Amniotic epithelial cell (primary cell): ENCODE data around the gene RTN4.
A peak's percentile ranks its signal among the peaks of the same experiment; 100 is the strongest.
"Not testable (repeated sequence)": the region's sequence is repeated elsewhere in the genome, so short reads cannot be mapped to it uniquely, and the experiment has no call there.

Experiments
- DNase-seq: peaks from one replicate; pipeline ENCODE4 v3.0.0-alpha.2; 2010; ENCODE audit warnings: low read depth

RTN4 gene

DNA sequence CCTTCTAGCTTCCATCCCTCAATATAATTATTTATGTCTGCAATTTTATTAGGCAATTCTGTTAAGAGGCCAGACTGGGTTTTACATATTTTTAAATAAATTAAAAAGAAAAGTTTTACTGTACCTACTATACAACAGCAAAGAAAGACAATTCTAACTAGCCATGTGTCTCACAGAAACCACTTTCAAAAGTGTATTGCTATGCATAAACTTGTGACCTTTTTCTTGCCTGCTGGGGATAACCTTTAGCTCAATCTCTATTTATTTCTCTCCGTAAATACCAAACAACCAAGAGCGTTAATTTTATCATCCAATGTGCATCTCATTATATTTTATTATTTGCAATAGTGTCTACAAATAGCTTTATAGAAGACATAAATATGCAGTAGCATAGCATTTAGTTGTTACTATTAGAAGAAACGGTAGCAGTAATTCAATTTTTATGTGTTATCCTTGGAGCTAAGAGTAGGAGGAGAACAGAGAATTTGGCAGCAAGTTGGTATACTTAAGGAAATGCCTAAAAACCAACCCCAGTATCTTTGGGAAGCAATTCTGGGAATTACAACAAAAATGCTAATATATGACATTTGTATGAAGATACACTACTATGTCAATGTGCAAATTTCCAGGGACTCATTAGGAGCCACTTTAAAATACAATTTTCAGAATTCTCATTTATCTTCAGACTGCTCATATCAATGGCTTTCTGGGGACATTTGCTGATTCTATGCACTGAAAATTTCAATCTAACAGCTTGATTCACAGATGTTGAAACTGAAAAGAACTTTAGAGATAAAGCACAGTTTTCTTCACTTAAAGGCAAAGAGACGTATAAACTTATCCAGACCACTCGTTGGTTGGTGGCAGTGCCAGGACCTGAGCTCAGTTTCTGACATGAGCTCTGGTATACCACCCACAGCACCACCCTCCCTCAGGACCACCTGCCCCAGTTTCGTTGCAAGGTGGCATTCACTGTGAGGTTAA is 23.0 kb upstream of the RTN4 start:
- DNase-seq: no peak

DNA sequence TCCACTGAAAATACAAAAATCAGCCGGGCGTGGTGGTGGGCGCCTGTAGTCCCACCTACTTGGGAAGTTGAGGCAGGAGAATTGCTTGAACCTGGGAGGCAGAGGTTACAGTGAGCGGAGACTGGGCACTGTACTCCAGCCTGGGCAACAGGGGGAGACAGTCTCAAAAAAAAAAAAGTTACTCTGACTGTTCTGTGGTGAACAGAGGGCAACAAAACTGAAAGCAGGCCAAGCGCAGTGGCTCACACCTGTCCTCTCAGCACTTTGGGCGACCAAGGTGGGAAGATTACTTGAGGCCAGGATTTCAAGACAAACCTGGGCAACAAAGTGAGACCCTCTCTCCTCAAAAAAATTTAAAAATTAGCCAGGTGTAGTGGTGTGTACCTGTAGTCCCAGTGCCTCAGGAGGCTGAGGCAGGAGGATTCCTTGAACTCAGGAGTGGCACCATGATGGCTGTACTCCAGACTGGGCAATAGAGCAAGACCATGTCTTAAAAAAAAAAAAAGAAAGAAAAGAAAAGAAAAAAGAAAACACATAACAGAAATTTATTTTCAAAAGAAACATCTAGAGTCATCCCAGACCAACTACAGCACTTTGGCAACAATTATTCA is 13.6 kb upstream of the RTN4 start:
- DNase-seq: no peak

DNA sequence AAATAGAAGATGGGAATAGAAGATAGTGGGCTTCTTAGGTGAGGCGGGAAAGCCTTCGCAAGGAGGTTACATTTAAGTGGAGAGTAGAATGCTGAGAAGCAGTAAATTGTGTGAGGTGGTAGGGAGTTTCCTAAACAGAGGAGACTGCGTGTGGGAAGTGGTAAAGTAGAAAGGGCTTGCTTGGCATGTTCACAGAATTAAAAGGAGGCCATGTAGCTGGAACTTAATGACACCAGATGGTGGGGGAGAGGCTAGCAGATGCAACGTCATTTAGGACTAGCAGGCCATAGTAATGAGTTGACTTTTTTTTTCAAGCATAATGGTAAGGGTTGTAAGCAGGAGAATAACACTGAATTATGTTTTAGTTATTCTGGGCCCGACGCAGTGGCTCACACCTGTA is 13.0 kb upstream of the RTN4 start:
- DNase-seq: no peak

- no peak for DNase-seq
Measured at GRCh38 chr2:55062754-55063153, 12.5 kb upstream of the RTN4 start.

DNA sequence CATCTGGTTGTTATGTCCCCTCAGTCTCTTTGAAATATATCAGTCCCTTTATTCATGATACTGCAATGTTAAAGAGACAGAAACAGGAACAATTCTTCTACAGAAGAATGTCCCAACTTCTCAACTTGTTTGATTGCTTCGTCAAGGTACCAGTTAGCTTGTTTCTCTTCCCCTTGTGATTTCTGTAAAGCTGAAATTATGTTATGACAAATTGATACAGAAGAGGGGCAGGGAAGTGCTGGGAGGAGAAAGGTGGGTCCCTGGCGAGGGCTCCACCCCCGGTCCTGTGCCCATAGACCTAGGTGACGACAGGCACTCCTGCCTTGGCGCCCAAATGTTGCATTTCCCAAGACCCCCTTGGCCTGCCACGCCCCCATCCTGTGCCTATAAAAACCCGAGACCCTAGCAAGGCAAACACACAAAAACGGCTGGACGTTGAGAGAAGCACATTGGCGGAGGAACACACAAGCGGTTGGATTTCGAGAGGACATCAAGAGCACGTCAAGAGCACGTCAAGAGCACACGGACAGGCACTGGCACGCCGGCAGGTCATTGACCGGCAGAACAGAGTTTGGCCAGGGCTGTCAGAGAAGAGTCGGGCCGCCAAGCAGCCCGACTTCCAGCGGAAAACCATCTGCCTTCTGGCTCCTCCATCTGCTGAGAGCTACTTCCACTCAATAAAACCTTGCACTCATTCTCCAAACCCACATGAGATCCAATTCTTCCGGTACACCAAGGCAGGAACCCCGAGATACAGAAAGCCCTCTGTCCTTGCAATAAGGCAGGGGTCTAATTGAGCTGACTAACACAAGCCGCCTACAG is 11.5 kb upstream of the RTN4 start:
- no peak for DNase-seq

DNA sequence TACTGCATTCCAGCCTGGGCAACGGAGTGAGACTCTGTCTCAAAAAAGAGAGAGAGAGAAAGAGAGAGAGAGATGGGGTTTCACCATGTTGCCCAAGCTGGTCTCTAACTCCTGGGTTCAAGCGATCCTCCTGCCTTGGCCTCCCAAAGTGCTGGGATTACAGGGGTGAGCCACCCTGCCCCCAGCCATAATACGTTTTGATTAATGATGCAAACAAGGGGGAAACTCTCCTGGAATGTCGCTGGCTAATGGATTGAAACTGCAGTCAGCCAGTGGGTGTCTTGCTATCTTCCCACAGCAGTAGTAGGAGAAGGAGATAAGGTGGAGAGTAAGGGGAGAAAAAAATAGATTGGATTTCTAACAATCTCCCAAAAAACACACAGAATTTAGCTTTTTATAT is 9.5 kb upstream of the RTN4 start:
- no peak for DNase-seq

DNA sequence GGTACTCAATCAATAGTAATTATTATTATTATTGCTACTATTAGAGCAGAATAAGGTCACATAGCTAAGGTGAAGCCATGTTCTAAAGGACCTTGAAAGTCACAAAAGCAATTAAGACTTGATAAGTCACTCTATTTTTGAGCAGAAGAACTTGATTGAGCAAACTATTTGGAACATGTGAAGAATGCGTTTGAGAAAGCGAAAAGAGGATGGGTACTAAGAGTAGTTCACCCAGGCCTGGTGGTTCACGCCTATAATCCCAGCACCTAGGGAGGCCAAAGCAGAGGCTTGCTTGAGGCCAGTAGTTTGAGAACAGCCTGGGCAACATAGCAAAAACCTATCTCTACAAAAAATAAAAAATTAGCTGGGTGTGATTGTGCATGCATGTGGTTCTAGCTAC is 7.2 kb upstream of the RTN4 start:
- DNase-seq: no peak

DNA sequence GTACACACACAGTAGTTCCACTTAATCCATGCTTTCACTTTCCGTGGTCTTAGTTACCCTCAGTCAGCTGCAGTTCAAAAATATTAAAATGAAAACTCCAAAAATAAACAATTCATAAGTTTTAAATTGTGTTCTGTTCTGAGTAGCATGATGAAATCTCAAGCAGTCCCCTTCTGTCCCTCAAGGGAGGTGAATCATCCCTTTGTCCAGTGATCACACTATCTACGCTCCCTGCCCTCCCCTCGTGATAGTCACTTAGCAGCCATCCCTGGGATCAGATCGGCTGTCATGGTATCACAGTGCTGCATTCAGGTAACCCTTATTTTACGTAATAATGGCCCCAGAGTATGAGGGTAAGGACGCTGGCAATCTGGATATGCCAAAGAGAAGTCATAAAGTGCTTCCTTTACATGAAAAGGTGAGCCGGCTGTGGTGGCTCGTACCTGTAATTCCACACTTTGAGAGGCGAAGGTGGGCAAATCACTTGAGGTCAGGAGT is 5.8 kb upstream of the RTN4 start:
- DNase-seq: no peak

DNA sequence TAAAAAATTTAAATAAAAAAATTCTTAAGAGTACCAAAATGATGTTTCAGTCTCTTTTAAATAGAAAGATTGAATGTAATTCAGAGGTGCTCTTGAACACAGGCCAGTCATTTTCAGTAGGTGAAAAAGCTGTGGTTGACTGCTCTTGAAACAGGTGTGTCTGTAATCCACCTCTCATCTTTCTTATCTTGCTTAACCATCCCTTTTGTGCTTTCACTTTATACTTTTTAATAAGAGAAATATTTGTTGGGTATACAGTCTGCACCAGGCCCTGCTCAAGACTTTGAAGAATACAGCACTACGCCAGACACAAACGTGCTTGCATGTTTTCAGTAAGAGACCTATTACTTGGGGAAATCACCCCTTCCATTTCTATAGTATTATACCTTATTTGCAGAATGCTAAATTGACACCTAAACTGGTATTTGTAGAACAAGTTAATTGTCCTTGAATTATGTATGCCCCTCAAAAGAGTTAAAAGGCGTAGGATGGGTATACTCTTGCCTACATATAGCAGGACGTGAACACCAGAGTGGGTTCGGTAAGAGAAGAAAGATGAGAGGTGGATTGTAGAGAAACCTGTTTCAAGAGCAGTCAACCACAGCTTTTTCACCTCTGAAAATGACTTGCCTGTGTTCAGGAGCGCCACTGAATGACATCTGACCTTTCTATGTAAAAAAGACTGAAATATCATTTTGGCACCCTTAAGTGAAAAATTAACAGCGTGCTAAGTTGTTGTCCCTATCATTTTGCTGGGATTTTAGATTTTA is 4.0 kb upstream of the RTN4 start:
- DNase-seq: no peak

- not testable (repeated sequence) for DNase-seq
Measured at GRCh38 chr2:55053225-55053624, 3.0 kb upstream of the RTN4 start.

DNA sequence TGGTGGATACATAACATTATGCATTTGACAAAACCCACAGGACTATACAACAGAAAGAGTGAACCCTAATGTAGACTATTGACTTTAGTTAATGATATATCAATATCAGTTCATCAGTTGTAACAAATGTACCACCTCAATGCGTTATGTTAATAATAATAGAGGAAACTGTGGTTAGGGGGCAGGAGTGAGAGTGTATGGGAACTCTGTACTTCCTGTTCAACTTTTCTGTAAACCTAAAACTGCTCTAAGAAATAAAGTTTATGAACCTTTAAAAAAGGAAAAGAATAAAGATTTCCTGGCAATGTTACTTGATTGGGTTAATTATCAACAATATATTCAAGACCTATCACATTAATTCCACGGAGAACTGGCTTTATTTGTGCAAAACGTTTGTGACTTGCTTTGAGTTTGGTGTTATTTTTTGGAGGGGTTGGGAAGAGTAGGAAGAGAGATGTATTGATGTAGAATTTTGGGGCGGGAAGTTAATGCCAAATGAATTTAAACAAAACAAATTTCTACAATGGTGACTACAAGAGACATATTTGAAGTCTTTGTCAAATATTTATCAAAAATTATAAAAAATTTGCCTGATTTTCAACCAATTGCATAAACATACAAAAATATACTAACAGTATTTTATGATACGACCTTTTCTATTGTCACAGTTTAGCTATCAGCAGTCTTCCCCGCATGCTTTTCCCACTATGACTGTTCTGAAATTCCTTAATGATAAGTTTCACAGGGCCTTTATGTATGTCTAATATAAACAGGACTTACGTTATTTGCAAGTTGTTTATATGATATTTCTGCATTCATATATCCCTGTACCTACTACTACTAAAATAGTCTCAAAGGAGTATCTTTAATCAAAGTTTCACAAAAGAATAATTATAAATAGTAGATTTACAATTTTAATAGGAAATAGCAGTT is 2.1 kb upstream of the RTN4 start:
- peak; percentile 24 for DNase-seq

DNA sequence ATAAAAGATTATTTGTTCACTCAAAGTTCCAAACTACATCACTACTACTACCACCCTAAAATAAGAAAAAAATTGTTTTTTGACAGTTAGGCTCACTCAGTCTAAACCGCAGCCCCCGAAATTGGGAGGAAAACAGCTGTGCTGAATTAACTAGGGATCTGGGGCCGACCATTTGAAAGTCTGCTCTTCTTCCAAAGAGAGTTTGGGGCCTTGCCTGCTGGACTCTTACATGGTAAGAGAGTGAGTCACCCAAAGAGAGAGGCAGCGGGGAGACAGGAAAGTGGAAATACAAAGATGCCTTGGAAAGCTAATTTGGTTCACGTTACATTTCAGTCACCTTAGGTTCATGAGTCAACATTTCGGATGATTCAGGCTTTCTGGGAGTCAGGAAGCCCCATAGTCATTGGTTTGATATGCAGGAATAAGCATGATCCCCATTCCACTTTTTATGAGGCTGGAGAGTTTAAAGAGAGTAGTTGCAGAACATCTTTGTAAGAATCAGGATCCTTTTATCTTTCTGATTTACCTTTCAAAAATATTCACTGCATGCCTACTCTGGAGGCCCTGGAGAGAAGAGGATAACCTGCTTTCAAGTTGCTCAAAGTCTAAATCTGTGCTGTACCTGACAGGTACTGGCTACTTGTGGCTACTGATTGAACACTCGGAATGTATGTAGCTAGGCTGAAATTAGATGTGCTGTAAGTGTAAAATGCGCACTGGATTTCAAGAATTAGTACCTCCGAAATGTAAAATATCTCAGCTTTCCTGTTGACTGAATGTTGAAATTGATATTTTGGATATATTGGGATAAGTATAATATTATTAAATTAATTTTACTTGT is 995 bp upstream of the RTN4 start:
- DNase-seq: peak; percentile 98

DNA sequence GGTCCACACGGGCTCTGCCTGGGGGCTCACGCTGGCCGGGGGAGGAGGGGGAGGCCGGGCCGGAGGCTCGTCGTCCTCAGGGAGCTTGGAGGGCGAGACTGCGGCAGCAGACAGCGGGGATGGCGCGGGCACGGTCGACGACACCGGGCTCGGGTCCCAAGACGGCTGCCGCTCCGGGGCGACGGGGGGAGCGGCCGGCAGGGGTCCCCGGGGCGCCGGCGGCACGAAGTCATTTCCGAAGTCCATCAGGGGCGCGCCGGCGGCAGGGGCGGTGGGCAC is 491 bp downstream of the RTN4 start:
- DNase-seq: no peak

- DNase-seq: peak; percentile 82
Measured at GRCh38 chr2:55049043-55049820, 1.0 kb downstream of the RTN4 start.

DNA sequence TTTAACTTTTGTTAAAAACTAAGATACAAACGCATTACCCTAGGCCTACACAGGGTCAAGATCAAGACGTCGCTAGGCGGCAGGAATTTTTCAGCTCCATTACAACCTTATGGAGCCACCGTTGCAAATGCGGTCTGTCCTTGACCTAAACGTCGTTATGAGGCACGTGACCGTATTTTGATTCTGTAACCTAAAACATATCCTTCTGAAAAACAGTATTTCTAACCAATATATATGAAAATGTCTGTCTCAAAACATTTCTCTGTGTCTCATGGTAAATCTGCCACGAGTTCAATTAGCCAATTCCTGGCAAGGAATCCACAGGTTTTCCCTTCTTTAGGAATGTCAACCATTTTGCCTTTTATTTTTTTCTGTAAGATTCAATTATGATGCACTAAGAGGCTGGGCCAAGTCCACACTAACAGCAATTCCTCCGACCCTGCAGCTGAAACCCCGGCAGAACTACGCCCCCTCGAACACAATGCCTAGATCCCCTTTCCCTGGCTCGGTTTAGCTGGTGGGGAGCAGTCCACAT is 1.7 kb downstream of the RTN4 start:
- DNase-seq: peak; percentile 48

GRCh38 chr2:55047677-55048299 is 2.5 kb downstream of the RTN4 start:
- peak; percentile 82 for DNase-seq

- no peak for DNase-seq
Measured at GRCh38 chr2:55045780-55046179, 4.5 kb downstream of the RTN4 start.

- DNase-seq: no peak
Measured at GRCh38 chr2:55043841-55044240, 6.4 kb downstream of the RTN4 start.
